ENCODE results near the gene PRKCH.

The PRKCH gene

DNA sequence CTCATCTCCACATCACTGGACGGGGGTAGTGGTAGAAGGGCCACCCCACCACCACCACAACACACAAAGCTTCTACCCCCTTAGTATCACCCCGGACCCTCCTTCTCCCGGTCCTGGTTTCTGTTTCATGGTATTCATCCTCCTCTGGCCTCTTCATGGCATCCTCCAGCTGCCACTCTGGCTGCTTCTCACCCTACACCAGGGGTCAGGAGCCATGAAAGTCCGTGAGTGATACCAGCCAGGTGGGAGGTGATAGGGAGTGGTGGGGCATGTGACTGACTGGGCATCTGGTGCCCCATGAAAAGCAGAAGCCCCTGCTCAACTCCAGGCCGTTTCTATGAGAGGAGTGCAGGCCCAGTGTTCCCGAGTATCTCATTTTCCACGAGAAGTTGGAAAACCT, 222.6 kb downstream of the PRKCH start:
- TF ChIP-seq EZH2 (IDR thresholded peaks at IDR 0.05) (no peak), POLR2AphosphoS5 (IDR thresholded peaks at IDR 0.05; ENCODE audit: borderline replicate concordance, low read depth, low read length) (no peak), FOXP2 (optimal IDR thresholded peaks at IDR 0.05; ENCODE audit: control extremely low read depth, extremely low read length, insufficient read depth) (no peak)
- H3K36me3 ChIP-seq (ENCODE audit: insufficient read depth, low read length) = no peaks in the 10 kb centered on the region
- no peak overlapping the region for H3K9ac ChIP-seq (ENCODE audit: insufficient read length)
- DNase-seq (ENCODE audit: low read depth, low spot score) = no peak
- no peak overlapping the region for H3K27ac ChIP-seq
- H3K9me3 ChIP-seq (ENCODE audit: low read depth, low read length) = no peaks in the 10 kb centered on the region
- H3K4me3 ChIP-seq = no peak overlapping the region

DNA sequence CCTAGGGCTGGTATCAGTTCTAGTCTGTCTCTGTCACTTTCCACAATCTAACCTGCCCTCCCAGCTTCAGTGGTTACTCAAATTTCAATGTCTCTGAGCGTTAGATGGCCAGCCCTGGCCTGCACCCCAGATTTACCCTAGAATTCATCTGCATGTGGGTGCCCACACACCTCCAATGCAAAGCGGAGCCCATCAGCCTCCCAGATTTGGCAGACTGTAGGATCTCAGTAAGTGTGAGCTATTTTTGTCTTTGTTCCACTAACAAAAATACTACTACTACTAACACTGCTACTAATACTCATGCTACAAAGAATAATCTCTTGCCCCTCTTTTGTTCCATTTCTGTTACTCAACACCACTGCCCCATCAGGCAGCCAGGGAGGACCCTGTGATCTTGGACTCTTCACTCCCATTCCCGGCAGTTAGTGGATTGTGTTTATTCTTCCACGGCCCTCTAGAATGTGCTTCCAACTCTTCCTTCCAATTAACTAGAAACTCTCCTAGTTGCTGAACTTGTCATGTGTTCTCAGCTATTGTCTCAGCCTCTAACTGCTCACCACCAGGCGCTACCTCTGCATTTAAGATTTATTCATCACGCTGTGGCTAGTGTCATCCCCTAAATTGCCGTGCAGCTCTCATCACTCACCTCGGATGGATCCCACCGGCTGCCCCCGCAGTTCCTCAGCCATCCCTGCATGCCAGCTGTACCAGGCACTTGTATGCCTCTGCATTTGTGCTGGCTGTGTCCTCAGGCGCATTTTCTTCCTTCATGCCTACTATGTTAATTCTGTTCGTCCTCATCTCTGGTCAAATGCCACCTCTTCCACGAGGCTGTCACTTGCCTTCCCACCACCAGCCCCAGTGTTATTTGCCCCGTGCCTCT, 223.3 kb downstream of the PRKCH start:
- no peak for DNase-seq (ENCODE audit: low read depth, low spot score)
- Histone ChIP-seq H3K36me3 (ENCODE audit: insufficient read depth, low read length) (no peaks in the 10 kb centered on the region), H3K4me3 (no peak overlapping the region), H3K9ac (ENCODE audit: insufficient read length) (no peak overlapping the region), H3K9me3 (ENCODE audit: low read depth, low read length) (no peaks in the 10 kb centered on the region), H3K27ac (no peak overlapping the region)
- TF ChIP-seq POLR2AphosphoS5 (IDR thresholded peaks at IDR 0.05; ENCODE audit: borderline replicate concordance, low read depth, low read length) (no peak), FOXP2 (optimal IDR thresholded peaks at IDR 0.05; ENCODE audit: control extremely low read depth, extremely low read length, insufficient read depth) (no peak), EZH2 (IDR thresholded peaks at IDR 0.05) (no peak)

DNA sequence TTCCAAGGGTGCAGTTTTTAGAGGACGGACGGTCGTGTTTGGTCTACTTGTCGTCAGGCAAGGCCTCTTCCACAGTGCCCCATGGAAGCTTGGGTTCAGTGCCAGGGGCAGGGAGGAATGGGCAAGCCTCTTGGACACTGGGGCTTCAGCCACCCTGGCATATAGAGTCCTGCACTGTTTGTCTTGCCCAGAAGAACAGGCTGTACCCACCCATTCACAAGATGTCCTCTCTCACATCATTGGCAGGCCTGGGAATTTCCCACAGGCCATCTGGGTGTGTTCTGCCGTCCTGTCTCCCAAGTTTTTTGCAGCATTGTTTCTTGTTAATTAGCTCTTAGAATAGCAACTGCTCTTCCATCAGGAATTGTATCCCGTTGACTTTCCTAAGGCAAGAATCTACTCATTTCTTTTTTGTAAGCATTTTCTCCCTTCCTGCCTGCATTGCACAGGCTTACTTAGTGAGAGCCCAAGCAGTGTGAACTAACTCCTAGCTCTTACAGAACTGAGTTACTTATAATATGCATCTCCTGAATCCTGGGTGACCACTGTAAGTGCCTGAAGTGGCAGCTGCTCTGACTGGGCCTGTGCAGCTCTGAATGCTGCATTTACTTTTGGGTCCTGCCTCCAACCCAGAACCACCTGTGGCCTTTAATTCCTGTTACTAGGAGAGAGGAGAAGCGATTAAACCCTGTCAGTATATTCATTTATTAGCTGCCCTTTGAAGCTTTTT, 224.5 kb downstream of the PRKCH start:
- H3K9me3 ChIP-seq (ENCODE audit: low read depth, low read length) = no peaks in the 10 kb centered on the region
- H3K36me3 ChIP-seq (ENCODE audit: insufficient read depth, low read length) = no peaks in the 10 kb centered on the region
- TF ChIP-seq EZH2 (IDR thresholded peaks at IDR 0.05) = no peak
- no peak for TF ChIP-seq POLR2AphosphoS5 (IDR thresholded peaks at IDR 0.05; ENCODE audit: borderline replicate concordance, low read depth, low read length)
- TF ChIP-seq FOXP2 (optimal IDR thresholded peaks at IDR 0.05; ENCODE audit: control extremely low read depth, extremely low read length, insufficient read depth) = no peak
- H3K4me3 ChIP-seq = no peak overlapping the region
- no peak overlapping the region for H3K9ac ChIP-seq (ENCODE audit: insufficient read length)
- no peak for DNase-seq (ENCODE audit: low read depth, low spot score)
- no peak overlapping the region for H3K27ac ChIP-seq

DNA sequence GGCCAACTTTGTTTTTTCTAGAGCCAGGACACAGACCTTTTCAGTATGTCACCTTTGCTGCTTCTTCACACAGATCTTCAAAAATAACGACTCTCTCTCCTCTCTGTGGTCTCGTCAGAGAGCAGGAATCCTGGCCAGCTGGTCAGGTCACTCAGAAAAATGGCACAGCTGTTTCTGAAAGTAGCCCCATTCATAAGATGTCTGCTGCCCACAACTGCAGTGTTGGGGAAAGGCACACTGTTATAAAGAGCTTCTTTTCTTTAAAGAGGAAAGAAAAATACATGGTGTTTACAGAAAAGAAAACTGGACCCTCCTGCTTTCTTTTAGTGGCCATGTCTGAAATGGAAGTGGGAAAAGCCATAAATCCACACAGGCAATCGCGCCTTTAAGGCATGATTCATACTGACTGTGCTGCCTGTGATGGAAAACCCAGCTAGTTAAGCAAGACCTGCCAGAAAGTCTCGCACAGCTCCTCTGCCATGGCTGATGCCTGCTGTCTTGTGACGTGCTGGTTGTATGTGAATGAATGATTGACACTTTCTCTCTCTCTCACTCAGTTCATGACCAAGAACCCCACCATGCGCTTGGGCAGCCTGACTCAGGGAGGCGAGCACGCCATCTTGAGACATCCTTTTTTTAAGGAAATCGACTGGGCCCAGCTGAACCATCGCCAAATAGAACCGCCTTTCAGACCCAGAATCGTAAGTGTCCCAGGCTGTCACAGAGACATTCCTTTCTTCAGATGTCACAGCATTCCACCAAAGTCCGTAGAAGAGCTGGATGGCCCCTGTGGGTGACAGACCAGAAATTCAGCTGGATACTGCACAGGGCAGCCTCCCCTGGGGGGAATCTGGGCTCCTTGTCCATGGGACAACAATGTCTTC, 226.0 kb downstream of the PRKCH start:
- TF ChIP-seq EZH2 (IDR thresholded peaks at IDR 0.05) (no peak), POLR2AphosphoS5 (IDR thresholded peaks at IDR 0.05; ENCODE audit: borderline replicate concordance, low read depth, low read length) (no peak), FOXP2 (optimal IDR thresholded peaks at IDR 0.05; ENCODE audit: control extremely low read depth, extremely low read length, insufficient read depth) (no peak)
- DNase-seq (ENCODE audit: low read depth, low spot score) = no peak
- Histone ChIP-seq H3K4me3 (no peak overlapping the region), H3K9me3 (ENCODE audit: low read depth, low read length) (no peaks in the 10 kb centered on the region), H3K27ac (no peak overlapping the region), H3K9ac (ENCODE audit: insufficient read length) (no peak overlapping the region), H3K36me3 (ENCODE audit: insufficient read depth, low read length) (no peaks in the 10 kb centered on the region)

DNA sequence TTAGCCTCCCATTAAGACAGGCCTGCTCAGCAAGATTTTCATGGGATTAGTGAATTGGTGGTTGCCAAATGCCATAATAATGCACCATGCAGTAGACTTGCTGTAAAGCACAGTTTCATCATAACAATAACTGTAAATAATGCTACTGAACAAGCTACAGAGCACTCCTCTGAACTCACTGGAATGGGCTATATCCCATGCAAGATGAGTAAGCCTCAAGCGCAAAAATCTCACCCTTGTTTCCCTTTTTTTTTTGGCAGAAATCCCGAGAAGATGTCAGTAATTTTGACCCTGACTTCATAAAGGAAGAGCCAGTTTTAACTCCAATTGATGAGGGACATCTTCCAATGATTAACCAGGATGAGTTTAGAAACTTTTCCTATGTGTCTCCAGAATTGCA, 228.0 kb downstream of the PRKCH start:
- Histone ChIP-seq H3K4me3 (no peak overlapping the region), H3K36me3 (ENCODE audit: insufficient read depth, low read length) (no peaks in the 10 kb centered on the region), H3K27ac (no peak overlapping the region), H3K9ac (ENCODE audit: insufficient read length) (no peak overlapping the region), H3K9me3 (ENCODE audit: low read depth, low read length) (no peaks in the 10 kb centered on the region)
- no peak for DNase-seq (ENCODE audit: low read depth, low spot score)
- TF ChIP-seq POLR2AphosphoS5 (IDR thresholded peaks at IDR 0.05; ENCODE audit: borderline replicate concordance, low read depth, low read length) (no peak), EZH2 (IDR thresholded peaks at IDR 0.05) (no peak), FOXP2 (optimal IDR thresholded peaks at IDR 0.05; ENCODE audit: control extremely low read depth, extremely low read length, insufficient read depth) (no peak)

DNA sequence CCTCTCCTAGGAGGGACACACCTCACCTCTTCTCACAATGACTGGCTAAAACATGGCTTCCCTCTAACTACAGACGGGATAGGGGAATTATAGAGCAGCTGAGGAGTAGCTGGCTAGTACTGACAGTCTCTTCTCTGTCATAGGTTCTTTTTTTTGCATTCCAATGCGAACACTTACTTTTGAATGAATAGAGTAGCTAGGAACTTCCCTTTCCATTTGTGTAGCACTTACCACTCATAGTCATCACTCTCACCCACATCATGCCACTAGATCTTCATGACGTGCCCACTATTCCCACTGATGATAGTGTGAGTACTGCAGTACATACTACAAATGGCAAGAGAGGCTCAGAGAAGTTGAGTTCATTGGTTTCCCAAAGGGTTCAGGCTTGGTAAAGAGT, 230.0 kb downstream of the PRKCH start:
- Histone ChIP-seq H3K27ac (no peak overlapping the region), H3K4me3 (no peak overlapping the region), H3K9me3 (ENCODE audit: low read depth, low read length) (no peaks in the 10 kb centered on the region), H3K9ac (ENCODE audit: insufficient read length) (no peak overlapping the region), H3K36me3 (ENCODE audit: insufficient read depth, low read length) (no peaks in the 10 kb centered on the region)
- TF ChIP-seq EZH2 (IDR thresholded peaks at IDR 0.05) (no peak), FOXP2 (optimal IDR thresholded peaks at IDR 0.05; ENCODE audit: control extremely low read depth, extremely low read length, insufficient read depth) (no peak), POLR2AphosphoS5 (IDR thresholded peaks at IDR 0.05; ENCODE audit: borderline replicate concordance, low read depth, low read length) (no peak)
- DNase-seq (ENCODE audit: low read depth, low spot score) = no peak

DNA sequence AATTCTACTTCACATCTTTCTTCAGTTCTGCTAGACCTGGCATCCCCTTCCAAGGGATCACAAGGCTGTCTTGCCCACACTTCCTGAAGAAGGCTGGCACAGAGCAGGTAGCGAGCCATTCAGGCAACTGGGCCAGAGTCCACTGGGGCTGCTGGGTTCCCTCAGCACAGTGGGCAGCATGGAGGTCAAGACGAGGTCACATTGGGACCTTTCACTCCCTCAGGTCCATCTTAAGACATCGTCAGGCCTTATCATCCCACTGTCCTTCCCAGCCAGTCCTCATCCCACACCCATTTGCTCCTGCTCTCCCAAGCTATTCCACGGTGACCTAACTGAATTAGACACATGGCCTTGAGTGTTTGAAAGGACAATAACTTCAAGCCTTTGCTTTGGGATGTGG, 230.9 kb downstream of the PRKCH start:
- H3K9me3 ChIP-seq (ENCODE audit: low read depth, low read length) = no peaks in the 10 kb centered on the region
- H3K27ac ChIP-seq = no peak overlapping the region

More for the DNA sequence above, 230.9 kb downstream of the PRKCH start:
- Histone ChIP-seq H3K9ac (ENCODE audit: insufficient read length) (no peak overlapping the region), H3K4me3 (no peak overlapping the region), H3K36me3 (ENCODE audit: insufficient read depth, low read length) (no peaks in the 10 kb centered on the region)
- TF ChIP-seq FOXP2 (optimal IDR thresholded peaks at IDR 0.05; ENCODE audit: control extremely low read depth, extremely low read length, insufficient read depth) (no peak), EZH2 (IDR thresholded peaks at IDR 0.05) (no peak), POLR2AphosphoS5 (IDR thresholded peaks at IDR 0.05; ENCODE audit: borderline replicate concordance, low read depth, low read length) (no peak)
- DNase-seq (ENCODE audit: low read depth, low spot score) = no peak

Data from SK-N-MC (cell line).